Transverse colon (tissue), 4 donors: Measurements from ENCODE around the gene PCLO.

ENCODE experiments used
- EP300 ChIP-seq: sonication (generic); formaldehyde crosslinking; IDR thresholded peaks from one replicate; pipeline ENCODE4 v1.6.1; 2017; ENCODE audit warnings: antibody characterized with exemption, low read depth
- POLR2AphosphoS5 ChIP-seq, 3 donors: sonication (generic); formaldehyde crosslinking; IDR thresholded peaks; one replicate each; pipeline ENCODE4 v1.6.1; 2016; ENCODE audit warnings: antibody characterized with exemption in 3 of 3
- TF ChIP-seq, protein P1 (sequence below), 5 experiments: fragments of 200-600 bp in 3 of 5; fragments of 450-650 bp in 2 of 5; sonication (generic) in 3 of 5; IDR thresholded peaks; 1 replicate in 2 of 5; 2 replicates in 3 of 5; pipeline ENCODE4 v1.5.1; 2016 to 2017; ENCODE audit warnings: antibody characterized with exemption in 5 of 5, inconsistent platforms in 3 of 5, mild to moderate bottlenecking in 2 of 5, moderate library complexity in 1 of 5

DNA sequence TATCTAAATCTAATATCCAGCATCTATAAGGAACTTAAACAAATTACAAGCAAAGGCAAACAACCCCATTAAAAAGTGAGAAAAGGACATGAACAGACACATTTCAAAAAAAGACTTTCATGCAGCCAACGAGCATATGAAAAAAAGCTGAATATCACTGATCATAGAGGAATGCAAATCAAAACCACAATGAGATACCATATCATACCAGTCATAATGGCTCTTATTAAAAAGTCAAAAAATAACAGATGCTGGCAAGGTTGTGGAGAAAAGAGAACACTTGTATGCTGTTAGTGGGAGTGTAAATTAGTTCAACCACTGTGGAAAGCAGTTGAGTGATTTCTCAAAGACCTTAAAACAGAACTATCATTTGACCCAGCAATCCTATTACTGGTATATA, 384.7 kb downstream of the PCLO start:
- TF ChIP-seq, protein P1, sequence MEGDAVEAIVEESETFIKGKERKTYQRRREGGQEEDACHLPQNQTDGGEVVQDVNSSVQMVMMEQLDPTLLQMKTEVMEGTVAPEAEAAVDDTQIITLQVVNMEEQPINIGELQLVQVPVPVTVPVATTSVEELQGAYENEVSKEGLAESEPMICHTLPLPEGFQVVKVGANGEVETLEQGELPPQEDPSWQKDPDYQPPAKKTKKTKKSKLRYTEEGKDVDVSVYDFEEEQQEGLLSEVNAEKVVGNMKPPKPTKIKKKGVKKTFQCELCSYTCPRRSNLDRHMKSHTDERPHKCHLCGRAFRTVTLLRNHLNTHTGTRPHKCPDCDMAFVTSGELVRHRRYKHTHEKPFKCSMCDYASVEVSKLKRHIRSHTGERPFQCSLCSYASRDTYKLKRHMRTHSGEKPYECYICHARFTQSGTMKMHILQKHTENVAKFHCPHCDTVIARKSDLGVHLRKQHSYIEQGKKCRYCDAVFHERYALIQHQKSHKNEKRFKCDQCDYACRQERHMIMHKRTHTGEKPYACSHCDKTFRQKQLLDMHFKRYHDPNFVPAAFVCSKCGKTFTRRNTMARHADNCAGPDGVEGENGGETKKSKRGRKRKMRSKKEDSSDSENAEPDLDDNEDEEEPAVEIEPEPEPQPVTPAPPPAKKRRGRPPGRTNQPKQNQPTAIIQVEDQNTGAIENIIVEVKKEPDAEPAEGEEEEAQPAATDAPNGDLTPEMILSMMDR (IDR thresholded peaks at IDR 0.05): no peak
- TF ChIP-seq POLR2AphosphoS5 (IDR thresholded peaks at IDR 0.05): no peak
- TF ChIP-seq EP300: no peak
